HT-29 (cell line): ENCODE measurements around the gene MIDN. TPM values are rescaled to one million over a fixed set of nuclear protein-coding genes. Genes with fewer than 3 reads are reported as not detected.

Experiments
- total RNA-seq: library from RNA; depleted of rRNA; stranded (reverse); fragments of >200 nt; shearing (Covaris generic); gene quantifications from 2 replicates; pipeline ENCODE4 v1.2.3, GENCODE V29; 2014; rRNA removed

The MIDN gene
- total RNA-seq, 1 experiment from 2014 or later = 38.6 TPM

Other genes starting within 250 kb of the MIDN start
- not detected in 2 replicates for gene GRIN3B, start 248.2 kb upstream of the MIDN start, total RNA-seq
- gene TMEM259, start 227.5 kb upstream of the MIDN start, total RNA-seq = 236 and 253 TPM in 2 replicates
- gene RNU6-2, start 227.1 kb upstream of the MIDN start, total RNA-seq = not detected in 2 replicates
- gene CNN2, start 222.0 kb upstream of the MIDN start, total RNA-seq = 265 and 298 TPM in 2 replicates
- 56.9 and 76.3 TPM in 2 replicates for gene ABCA7, start 208.5 kb upstream of the MIDN start, total RNA-seq
- 93.3 and 102 TPM in 2 replicates for gene ARHGAP45, start 181.4 kb upstream of the MIDN start, total RNA-seq
- 394 and 395 TPM in 2 replicates for gene POLR2E, start 153.2 kb upstream of the MIDN start, total RNA-seq
- gene GPX4, start 144.6 kb upstream of the MIDN start, total RNA-seq = 1,102 and 1,117 TPM in 2 replicates
- 49.6 and 50.5 TPM in 2 replicates for gene SBNO2, start 74.3 kb upstream of the MIDN start, total RNA-seq
- gene STK11, start 42.8 kb upstream of the MIDN start, total RNA-seq = 101 and 114 TPM in 2 replicates
- 2.4 and 3.9 TPM in 2 replicates for gene CBARP, start 10.6 kb upstream of the MIDN start, total RNA-seq
- gene ATP5F1D, start 6.8 kb upstream of the MIDN start, total RNA-seq = 142 and 159 TPM in 2 replicates
- 72.3 and 72.7 TPM in 2 replicates for gene CIRBP, start 20.7 kb downstream of the MIDN start, total RNA-seq
- 156 and 183 TPM in 2 replicates for gene FAM174C, start 26.9 kb downstream of the MIDN start, total RNA-seq
- gene EFNA2, start 37.3 kb downstream of the MIDN start, total RNA-seq = 43.6 and 48.5 TPM in 2 replicates
- 133 and 170 TPM in 2 replicates for gene NDUFS7, start 135.3 kb downstream of the MIDN start, total RNA-seq
- 0.26 and 0.97 TPM in 2 replicates for gene GAMT, start 153.0 kb downstream of the MIDN start, total RNA-seq
- 223 and 234 TPM in 2 replicates for gene DAZAP1, start 159.0 kb downstream of the MIDN start, total RNA-seq
- gene RPS15, start 189.8 kb downstream of the MIDN start, total RNA-seq = 2,135 and 2,483 TPM in 2 replicates
- 0.16 and 0.43 TPM in 2 replicates for gene APC2, start 201.5 kb downstream of the MIDN start, total RNA-seq
- 56.0 and 72.9 TPM in 2 replicates for gene C19orf25, start 230.6 kb downstream of the MIDN start, total RNA-seq
- 0.99 and 2.1 TPM in 2 replicates for gene PCSK4, start 241.8 kb downstream of the MIDN start, total RNA-seq
- gene REEP6, start 242.6 kb downstream of the MIDN start, total RNA-seq = 23.1 and 26.6 TPM in 2 replicates